Body of pancreas (tissue), 4 donors: ENCODE measurements around the gene GMEB2.

ENCODE experiments used
- CTCF ChIP-seq, 7 experiments: fragments of 450-650 bp in 4 of 7; fragments of 200-600 bp in 3 of 7; sonication (generic) in 3 of 7; IDR thresholded peaks; one replicate each; pipeline ENCODE4 v1.5.1; 2016 to 2019; ENCODE audit warnings: antibody characterized with exemption in 7 of 7
- POLR2A ChIP-seq, 3 donors: fragments of 450-650 bp; IDR thresholded peaks; one replicate each; pipeline ENCODE4 v1.6.1; 2016; ENCODE audit warnings: antibody characterized with exemption in 3 of 3, mild to moderate bottlenecking in 2 of 3

GRCh38 chr20:63675681-63676368 lies 48.9 kb upstream of the GMEB2 start:
- TF ChIP-seq POLR2A (IDR thresholded peaks at IDR 0.05) (no peak), CTCF (IDR thresholded peaks at IDR 0.05) (no peak)
